Stimulated activated CD8-positive, alpha-beta memory T cell treated with anti-CD3 and anti-CD28 coated beads, Interleukin-12 subunit alpha, Interleukin-12 subunit beta, amount 100 ng/mL, for 24 hours (primary cell): ENCODE data around the gene ST3GAL6.
"Not testable (repeated sequence)": the region's sequence is repeated elsewhere in the genome, so short reads cannot be mapped to it uniquely, and the experiment has no call there.

Experiments used
- DNase-seq: peaks from one replicate; pipeline ENCODE4 v3.0.0-alpha.2; 2020; ENCODE audit errors: extremely low read depth

ST3GAL6 gene

DNA sequence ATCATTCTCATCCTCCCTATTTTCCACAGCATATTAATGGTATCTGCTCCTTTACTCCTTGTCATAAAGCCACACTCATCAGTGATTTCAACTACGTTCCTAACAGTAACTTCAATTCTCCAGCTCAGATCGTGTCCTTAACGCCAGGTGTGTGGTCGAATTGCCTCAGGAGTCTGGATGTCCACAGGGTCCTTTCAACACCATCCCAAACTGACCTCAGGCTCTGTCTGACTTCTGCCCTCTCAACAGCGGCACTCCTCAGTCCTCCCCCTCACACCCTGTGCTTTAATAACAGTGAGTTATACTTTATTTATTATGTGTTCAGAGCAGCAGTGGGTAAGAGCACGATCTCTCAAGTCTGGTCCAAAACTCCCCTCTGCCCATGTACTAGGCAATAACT, 42.4 kb downstream of the ST3GAL6 start:
- DNase-seq: no peak

DNA sequence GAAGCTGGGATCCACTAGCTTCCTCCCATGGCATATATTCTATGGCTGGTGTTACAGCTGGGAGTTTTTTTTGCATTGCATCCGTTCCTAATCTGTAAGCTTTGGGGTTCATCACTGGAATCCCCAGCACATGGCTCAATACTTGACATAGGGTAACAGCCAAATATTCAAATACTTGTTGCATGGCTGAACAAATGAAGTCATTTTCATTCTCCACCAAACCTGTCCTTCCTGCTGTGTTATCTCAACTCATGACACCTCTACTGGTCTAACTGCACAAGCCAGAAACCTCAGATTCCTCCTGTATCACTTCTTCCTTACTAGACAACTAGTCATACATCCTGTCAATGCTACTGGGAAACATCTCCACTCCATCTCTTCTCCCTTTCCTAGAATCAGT, 43.4 kb downstream of the ST3GAL6 start:
- DNase-seq: no peak

DNA sequence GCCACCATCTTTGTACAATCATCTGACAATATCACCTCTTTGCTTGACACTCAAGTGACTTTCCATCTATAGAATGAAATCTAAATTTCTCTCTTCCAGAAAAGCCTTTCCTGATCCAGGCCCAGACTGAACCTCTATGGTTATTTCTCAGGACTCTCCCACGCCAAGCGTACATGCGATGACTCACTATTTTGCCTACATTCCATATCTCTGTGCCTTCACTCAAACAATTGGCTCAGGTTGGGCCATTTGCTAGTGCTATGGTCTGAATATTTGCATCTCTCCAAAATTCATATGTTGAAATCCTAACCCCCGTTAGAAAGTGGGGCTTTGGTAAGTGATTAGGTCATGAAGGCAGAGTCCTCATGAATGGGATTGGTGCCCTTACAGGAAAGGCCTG, 43.9 kb downstream of the ST3GAL6 start:
- DNase-seq: no peak

DNA sequence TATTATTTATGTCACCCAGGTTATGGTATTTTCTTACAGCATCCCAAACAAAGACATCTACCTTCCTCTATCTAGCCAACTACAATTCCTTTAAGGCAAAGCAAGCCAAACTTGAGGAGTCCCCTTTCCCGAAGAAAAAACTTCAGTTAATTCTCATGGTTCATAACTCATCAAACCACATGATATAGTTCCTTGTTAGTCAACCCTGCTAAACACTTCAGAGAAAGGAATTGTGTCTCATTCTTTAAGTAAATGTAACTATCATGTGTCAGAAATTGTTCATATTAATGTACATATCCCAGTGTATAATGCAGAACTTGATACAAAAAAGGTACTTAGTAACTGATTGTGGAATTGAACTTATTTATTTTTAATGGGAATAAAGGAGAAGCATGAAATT, 44.4 kb downstream of the ST3GAL6 start:
- no peak for DNase-seq

DNA sequence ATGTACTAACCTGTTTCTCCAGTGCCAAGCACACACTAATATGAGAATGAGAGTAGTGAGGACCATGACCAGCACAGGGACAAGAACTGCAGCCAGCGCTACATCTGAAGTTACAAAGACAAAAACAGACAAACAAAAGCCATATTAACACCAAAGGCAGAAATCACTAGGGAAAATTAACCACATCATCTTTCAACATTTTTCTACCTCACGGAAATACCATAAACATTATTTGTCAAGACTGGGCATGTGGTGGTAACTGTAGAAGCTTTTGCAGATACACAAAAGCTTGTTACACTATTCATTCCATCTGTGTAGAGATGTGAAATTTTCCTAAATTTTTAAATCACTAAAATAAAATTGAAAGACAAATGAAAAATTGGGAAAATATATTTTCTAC, 44.9 kb downstream of the ST3GAL6 start:
- DNase-seq: no peak

DNA sequence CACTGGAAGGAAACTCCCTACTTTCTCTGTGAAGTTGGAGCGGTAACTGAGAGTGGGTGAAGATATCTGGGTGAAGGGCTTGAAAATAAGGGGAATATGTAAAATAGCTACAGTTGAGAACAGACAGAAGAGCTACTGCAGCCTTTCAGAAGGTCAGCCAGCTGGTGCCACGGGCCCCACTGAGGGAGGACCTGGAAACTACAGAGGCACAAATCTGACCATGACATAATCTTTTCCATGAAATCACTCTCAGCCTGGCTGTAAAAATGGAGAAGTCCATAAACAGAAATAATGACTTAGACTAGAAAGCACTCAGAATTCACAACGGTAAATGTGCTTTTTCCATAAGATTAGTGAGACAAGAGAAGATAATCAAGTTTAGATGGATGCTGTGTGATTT, 46.4 kb downstream of the ST3GAL6 start:
- no peak for DNase-seq

DNA sequence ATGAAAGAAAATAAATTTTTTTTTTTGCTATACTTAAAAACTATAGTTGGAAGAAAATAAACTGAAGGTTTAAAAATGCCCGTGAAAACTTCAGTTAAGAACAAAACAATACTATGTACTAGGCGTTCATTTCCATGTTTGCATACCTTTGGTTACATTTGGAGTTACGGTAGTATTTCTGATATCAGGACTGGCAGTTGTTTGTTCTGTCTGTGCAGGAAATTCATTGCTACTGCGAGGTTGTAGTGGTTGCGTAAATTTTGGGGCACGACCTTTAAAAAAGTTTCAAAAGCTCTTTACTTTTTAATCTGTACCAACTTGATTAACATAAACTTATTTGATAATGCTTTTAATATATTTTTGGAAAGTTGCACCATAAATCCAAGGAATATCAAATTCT, 47.9 kb downstream of the ST3GAL6 start:
- no peak for DNase-seq

DNA sequence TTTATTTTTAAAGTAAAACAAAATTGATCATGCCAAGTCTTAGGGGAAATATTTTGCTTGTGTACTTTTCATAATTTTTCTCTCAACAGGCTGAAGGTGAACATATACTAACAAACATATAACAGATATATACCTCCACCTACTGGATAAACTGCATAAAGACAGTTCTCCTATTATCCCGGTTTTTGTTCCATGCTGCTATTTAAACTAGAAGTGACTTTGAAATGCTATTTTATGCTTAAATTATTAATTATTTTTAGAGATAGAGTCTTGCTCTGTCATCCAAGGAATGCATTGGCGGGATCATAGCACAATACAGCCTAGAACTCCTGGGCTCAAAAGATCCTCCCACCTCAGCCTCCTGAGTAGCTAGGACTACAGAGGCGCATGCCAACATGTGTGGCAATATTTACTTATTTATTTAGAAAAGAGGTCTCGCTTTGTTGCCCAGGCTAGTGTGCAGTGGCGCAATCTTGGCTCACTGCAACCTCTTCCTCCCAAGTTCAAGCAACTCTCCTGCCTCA, 49.8 kb downstream of the ST3GAL6 start:
- DNase-seq: no peak

DNA sequence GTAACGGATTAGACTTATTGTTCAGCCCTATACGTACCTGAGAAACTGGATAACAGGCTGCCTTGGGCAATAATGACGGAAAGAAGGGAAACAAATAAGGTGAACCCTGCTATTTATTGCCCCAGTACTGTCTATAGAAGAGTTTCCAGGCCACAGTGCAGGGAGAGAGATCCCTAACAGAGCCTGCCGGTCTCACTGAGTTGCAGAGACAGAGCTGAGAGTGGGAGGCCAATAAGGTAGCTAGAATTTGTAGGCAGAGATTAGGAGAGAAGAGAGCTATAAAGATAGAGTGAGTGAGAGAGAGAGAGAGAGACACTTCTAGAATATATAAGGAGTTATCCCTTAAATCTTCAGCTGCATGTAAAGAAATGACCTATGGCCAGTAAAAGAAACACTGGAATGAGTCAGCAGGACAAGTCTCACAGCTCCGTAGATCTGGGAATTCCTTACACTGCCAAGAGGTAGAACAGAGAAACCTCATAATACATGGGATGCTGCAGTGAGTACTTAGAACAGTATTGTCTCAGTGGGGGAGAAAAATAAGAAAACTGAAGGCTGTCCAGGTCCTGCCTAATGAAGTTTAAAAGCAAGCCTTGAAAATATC, 51.8 kb downstream of the ST3GAL6 start:
- DNase-seq: no peak

DNA sequence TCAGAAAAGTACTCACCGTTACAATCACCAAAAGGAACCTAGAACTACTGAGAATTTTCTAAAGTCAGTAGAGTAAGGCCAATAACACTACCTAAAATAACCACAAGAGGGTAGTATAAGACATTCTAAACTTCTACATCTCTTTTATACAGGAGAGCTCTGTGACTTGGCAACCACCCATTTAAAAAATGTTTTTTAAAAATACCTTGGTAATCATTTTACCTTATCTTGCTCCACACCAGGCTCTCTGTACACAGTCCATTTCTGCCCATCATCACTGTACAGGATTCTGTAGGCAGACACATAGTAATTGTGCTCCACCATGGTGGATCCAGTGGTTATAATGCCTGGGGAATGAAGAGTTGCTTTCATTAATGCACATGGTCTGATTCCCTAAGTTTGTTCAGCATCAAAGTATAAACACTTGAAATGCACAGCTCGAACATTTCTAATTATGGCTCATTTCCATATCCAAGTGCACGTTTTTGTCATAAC, 54.5 kb downstream of the ST3GAL6 start:
- DNase-seq: no peak

DNA sequence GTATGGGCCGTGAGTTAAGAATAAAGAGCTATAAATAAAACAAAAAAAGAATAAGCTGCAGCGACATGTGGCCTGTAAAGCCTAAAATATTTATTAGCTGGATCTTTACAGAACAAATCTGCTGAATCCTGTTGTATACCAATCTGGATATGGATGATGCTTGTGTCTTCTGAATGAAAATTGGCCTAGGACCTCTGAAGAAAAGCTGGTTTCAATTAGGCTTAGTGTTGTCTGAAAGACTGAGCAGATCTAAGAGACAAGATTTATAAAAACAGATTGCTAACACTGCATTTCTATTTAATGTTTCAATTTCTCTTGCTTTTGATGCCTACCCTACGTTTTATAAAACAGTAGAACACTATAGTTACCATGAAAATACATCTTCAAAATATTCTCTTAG, 57.9 kb downstream of the ST3GAL6 start:
- DNase-seq: no peak

DNA sequence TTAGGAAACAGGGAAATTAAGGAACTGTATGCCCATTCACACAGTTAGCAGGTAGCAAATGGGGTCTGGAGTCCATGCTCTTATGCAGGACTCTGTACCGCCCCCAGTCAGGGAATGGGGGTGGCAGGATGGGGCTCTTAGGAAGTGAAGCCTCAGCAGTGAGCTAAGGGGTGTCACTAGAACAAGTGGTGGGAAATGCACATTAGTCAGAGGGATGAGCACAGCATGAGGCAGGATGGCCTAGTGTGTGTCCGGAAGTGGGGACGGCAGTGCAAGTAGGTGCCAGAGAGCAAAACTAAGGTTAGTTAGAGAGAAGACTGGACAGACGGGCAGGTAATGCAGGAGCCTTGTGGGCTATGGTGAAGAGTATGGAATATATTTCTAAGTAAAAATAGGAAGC, 60.7 kb downstream of the ST3GAL6 start:
- no peak for DNase-seq

DNA sequence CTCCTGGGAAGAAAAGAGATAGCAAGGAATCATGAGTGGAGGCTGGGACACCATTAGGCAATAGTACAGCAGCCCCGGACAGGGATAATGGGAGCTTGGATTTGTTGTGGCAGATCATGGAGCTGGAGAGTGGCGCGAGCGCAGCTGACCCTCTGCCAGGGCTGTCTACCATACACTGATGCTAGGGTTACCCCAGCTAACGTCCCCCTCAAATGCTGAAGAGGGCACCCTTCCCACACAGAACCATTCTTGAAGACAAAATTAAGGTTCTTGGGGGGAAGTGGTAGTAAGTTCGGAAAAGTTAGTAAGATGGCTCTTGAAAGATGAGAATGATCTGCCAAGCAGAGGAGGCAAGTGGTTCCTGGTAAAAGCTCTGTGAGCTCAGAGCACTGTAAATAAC, 61.1 kb downstream of the ST3GAL6 start:
- DNase-seq: no peak

DNA sequence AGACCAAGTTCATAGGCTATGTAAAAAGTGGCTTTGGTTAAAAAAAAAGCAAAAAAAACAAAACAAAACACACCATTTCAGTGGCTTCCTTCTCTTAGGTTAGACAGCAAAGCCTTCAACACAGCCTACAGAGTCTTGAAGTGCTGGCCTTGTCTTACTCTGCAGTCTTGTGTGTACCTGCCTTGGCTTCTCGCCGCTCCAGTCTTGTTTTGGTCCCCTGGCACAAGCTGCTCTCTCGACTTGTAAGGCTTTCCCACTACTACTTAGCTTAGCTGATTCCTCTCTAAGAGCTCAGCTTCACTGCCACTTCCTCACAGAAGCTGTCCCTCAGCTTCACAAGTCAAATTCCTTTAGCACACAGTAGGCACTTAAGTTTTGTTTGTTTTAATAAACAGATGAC, 63.0 kb downstream of the ST3GAL6 start:
- no peak for DNase-seq

DNA sequence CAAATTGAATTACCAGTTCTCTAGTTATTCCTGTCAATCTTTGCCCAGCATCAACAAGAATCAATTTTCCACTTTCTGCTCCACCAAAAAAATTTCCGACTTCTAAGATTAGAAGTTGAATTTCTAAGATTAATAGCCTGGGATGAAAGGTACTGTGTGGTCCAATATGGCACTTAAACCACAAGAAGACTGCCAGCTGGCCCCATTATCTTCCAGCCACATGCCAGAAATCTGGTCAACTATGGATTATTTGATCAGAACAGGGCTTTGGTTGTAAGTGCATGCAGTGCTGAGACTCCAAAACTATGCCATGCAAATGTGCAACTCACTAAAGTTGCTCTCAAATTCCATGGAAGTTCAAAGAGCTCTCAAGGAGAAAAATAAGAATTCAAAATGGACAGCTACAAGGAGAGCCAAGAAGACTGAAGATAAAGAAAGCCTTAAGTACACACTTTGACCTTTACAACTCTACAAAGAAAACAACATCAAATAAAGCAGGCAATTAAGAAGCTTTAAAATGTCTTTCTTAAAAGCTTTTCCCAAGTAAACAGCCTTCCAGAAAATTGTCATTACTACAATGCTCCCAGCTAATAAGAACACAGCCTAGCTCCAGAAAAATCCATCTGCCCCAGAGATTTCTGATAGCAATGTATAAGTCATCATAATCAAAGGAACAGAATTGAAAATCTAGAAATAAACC, 64.2 kb downstream of the ST3GAL6 start:
- no peak for DNase-seq

DNA sequence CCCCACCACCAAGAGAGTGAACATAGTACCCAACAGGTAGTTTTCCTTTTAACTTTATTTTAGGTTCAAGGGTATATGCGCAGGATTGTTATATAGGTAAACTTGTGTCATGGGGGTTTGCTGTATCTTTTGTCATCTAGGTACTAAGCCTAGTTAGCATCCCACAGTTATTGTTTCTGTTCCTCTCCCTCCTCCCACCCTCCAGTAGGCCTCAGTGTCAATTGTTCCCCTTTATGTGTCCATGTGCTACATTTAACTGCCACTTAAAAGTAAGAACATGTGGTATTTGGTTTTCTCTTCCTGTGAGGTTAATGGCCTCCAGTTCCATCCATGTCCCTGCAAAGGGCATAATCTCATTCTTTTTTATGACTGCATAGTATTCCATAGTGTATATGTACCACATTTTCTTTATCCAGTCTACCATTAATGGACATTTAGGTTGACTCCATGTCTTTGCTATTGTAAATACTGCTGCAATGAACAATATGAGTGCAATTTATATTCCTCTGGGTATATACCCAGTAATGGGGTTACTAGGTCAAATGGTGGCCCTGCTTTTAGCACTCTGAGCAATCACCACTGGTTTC, 66.2 kb downstream of the ST3GAL6 start:
- DNase-seq: no peak

DNA sequence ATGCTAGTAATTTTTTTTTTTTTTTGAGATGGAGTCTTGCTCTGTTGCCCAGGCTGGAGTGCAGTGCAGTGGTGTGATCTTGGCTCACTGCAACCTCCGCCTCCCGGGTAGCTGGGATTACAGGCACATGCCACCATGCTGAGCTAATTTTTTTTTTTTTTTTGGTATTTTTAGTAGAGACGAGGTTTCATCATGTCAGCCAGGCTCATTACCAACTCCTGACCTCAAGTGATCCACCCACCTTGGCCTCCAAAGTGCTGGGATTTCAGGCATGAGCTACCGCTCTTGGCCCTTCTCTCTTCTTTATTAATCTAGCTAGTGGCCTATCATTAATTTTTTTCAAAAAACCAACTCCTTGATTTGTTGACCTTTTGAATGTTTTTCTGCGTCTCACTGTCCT, 67.9 kb downstream of the ST3GAL6 start:
- not testable (repeated sequence) for DNase-seq

DNA sequence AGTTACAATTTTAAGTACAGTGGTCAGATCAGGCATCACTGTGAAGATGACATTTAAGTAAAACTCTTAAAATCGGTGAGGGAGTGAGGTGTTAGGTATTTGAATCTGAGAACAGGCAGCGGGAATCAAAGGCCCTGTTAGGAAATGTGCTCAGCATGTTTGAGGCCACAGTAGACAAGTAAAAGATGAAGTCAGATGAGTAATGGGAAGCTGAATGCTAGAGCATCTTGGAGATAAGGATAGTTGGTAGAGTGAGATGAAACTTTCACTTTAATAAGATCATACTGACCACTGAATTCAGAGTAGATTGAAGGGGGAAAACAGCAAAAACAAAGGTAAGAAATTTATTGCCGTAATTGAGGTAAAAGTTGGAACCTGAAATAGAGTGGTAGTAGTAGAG, 76.7 kb downstream of the ST3GAL6 start:
- DNase-seq: no peak

DNA sequence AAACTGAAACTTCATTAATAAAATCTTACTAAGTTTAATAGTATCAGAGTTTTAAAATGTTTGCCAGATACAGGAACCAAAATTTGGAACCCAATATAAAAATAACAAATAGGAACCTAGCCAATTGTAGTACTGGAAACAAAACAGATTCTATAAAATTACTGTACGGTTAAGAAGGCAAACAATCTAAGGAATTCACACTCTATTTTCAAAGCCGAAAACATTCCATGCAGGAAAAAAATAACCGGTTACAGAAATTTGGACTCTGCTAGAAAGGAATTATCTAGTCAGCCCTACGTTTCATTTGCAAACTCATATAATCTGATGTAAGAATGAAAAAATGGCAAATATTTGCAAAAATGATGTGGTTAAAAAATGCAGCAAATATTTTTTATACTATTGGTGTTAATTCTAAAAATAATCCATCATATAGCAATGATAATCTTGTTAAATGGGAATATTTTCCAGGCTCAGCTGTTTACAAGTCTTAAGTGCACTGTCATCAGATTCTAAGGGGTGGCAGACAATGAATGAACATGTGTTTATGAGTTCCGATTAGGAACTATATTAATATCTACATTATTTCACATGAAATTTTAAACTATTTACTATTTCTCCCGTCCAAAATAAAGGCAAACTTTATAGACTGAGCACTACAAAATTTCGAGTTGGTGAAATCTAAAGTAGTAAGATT, 80.3 kb downstream of the ST3GAL6 start:
- no peak for DNase-seq
